ENCODE measurements around the gene TECPR1.

GRCh38 chr7:98228801-98229200 is 23.2 kb downstream of the TECPR1 start:
- TF ChIP-seq CTCF (IDR thresholded peaks at IDR 0.05) = no peak
- TF ChIP-seq POLR2A (IDR thresholded peaks at IDR 0.05) = no peak
